ENCODE measurements around the gene PRR7.
A peak's percentile ranks its signal among the peaks of the same experiment; 100 is the strongest.

Gene PRR7

GRCh38 chr5:177423671-177424070, 22.9 kb upstream of the PRR7 start:
- no peak for DNase-seq (ENCODE audit: low spot score)

GRCh38 chr5:177425196-177425800, 21.3 kb upstream of the PRR7 start:
- DNase-seq (ENCODE audit: low spot score), result no peak

- peak; percentile 100 for DNase-seq (ENCODE audit: low spot score)
Observed at GRCh38 chr5:177425801-177426565, 20.6 kb upstream of the PRR7 start.

DNA sequence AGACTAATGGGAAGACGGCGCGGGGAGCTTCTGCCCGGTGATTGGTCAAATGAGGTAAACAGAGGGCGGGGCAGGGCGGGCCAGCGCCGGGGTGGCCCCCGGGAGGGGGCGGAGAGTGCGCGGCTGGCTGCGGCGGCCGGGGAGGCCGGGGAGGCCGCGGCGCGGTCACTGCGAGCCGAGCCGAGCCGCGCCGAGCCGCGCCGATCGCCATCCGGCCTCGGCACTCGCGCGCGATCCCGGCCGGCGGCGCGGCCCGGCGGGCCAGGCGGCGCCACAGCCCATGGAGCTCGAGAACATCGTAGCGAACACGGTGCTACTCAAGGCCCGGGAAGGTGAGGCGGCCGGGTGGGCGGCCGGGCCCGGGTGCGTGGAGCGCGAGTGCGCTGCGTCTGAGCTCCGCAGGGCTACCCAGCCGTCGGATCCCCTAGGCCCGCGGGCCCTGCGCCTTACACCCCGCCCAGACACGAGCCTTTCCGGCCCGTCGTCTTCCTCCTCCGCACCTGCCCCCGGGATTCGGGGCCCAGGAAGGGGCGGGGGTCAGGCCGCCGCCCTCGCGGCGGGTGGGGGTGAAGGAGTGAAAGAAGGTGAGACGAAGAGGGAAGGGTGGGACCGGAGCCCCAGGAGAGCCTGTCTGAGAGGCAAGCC, 19.9 kb upstream of the PRR7 start, which contains the start of gene GRK6:
Gene GRK6, plus strand, starts transcription at position 111 of the 645 bp plus-strand sequence. Its CDS starts 170 bp downstream, at position 281.
- DNase-seq (ENCODE audit: low spot score), result no peak

GRCh38 chr5:177427211-177427822, 19.3 kb upstream of the PRR7 start:
- no peak for DNase-seq (ENCODE audit: low spot score)

GRCh38 chr5:177427919-177428573, 18.6 kb upstream of the PRR7 start:
- DNase-seq (ENCODE audit: low spot score), result no peak

DNA sequence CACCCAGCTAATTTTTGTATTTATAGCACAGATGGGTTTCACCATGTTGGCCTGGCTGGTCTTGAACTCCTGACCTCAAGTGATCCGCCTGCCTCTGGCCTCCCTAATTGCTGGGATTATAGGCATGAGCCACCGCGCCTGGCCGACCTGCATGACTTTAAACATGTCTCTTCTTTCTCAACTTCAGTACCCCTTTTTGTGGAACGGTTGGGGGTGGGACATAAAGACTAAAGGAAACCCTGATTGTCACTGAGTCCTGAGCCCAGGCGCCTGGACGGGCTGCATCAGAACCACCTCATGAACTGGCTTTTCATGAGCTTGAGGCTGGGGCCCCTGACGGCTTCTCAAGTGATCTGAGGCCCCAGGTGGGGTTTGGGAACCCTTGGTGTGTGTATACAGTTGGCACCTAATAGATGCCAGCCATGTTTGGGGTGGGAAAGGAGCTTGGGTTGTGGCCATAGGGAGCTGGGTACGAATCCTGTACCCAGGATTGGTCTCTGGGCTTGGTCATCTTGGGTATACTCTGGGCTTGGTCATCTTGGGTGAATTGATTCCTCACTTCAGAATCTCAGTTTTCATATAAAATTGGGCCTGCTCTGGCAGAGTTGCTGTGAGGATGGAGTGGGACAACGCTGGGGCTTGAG, 17.9 kb upstream of the PRR7 start:
- no peak for DNase-seq (ENCODE audit: low spot score)

DNA sequence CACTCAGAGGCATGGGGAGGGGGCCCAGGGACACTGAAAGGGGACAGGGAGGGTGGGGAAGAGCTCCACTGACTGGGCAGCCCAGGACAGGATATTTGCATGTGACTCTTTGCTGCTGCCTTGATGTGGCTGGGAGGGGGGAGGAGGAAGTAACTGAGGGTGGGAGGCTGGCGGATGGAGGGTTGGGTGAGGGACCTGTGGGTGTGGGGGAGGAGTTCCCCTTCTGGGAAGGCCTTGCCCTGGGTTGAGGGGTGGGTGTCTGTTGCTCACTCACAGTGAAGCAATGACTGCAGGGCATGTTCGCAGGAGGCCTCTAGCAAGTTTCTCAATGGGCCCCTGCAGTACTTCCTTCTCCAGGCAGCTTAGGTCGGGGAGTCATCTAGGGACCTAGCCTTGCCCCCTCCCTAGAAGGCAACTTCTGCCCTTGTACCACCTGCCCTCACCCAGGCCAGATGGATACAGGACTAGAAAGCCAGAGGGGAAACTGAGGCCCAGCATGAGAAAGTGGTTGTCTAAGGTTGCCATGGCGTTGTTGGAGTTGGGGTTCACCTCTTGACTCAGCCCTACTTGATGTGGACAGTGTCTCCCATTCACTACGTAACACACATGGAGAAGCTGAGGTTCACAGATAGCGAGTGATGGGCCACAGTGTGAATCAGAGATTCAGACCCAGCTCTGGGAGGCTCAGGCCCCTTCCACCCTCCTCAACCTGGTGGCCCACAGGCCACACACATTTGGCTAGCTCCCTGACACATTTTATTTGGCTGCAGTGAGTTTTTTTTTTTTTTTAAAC, 17.2 kb upstream of the PRR7 start:
- peak; percentile 70 for DNase-seq (ENCODE audit: low spot score)

- no peak for DNase-seq (ENCODE audit: low spot score)
Observed at GRCh38 chr5:177430140-177430951, 16.3 kb upstream of the PRR7 start.

DNA sequence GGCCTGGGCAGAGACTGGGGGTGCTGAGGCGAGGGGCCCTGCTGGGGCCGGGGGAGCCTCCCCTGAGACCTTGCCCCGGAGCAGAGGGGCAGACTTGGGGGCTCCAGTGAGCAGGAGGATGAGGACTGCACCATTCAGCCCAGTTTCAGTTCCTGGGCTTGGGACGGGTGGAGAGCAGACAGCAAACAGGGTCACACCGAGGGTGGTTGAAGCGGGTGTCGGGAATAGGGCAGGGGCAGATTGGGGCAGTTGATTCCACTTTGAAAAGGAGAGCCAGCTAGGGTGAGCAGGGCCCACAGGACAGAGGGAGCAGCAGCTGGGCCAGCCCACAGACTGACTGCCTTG, 15.7 kb upstream of the PRR7 start:
- DNase-seq (ENCODE audit: low spot score), result no peak

- no peak for DNase-seq (ENCODE audit: low spot score)
Observed at GRCh38 chr5:177431317-177432142, 15.1 kb upstream of the PRR7 start.

DNA sequence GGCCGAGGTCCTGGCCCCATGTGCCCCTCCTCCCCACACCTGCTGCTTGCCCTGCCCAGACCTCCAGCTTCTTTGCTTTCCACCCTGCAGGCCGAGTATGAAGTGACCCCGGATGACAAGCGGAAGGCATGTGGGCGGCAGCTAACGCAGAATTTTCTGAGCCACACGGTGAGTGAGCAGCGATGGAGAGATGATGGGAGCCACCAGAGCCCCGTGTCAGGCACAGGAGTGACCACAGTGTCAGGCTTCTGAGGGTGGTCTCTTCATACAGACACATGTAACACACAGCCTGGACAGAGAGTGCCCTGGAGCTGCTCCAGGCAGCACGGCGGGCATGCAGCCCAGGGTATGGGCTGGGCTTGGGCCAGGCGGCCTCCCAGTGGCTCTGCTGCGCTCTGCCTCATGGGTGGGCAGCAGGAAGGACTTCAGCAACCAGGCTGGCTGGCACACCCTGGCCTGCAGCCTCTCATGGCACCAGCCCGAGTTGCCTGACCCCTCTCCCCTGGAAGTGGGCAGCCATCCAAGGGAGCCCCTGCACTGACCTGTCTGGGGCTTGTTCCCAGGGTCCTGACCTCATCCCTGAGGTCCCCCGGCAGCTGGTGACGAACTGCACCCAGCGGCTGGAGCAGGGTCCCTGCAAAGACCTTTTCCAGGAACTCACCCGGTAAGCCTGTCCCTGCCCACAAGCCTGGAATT, 14.3 kb upstream of the PRR7 start:
- peak; percentile 59 for DNase-seq (ENCODE audit: low spot score)

- DNase-seq (ENCODE audit: low spot score), result no peak
Observed at GRCh38 chr5:177432839-177433657, 13.6 kb upstream of the PRR7 start.

GRCh38 chr5:177433658-177434217, 12.9 kb upstream of the PRR7 start:
- DNase-seq (ENCODE audit: low spot score), result no peak

- DNase-seq (ENCODE audit: low spot score), result no peak
Observed at GRCh38 chr5:177434437-177434836, 12.2 kb upstream of the PRR7 start.

DNA sequence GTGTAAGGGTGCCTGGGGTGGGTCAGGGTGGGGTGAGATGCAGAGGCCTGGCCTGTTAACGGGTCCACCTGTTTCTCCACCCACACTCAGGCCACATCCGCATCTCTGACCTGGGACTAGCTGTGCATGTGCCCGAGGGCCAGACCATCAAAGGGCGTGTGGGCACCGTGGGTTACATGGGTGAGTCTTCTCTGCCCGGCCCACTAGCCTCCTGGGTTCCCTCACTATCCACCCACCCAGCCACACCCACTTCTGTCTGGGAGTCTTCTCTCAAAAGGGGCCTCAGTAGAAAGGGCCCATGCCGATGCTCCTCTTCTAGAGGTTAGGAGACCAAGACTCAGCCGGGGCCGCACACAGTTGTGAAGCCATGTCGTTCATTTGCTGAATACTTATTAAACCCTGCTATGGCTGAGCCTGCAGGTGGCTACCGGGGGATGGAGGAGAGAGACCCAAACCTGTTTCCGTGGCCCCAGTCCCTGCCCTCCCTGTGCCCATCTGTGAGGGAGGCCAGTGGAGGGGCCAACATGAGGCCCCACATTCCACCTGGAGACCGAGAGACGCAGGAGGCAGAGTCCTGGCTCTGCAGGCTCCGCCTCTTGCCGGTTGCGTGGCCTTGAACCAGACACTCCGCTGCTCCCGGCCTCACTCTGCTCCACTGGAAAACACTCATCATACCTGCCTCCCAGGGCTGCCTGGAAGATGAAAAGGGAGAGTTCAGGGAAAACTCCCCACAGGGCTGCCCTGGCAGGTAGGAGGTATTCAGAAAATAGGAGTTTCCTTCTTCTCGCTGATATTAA, 11.5 kb upstream of the PRR7 start:
- no peak for DNase-seq (ENCODE audit: low spot score)
